ENCODE results near the gene ZNF784.

GRCh38 chr19:55606471-55606787 is 17.9 kb downstream of the ZNF784 start:
- TF ChIP-seq CTCF (conservative IDR thresholded peaks at IDR 0.05 in 1 of 2, IDR thresholded peaks at IDR 0.05 in 1 of 2; ENCODE audit: low read depth in 1 of 2, low read length in 2 of 2), result no peak
- no peak for TF ChIP-seq EZH2 (IDR thresholded peaks at IDR 0.05; ENCODE audit: low read length, missing control alignments)

Data from fibroblast of lung (primary cell).